Activated CD4-positive, alpha-beta T cell treated with anti-CD3 and anti-CD28 coated beads, Interleukin-2, amount 10 ng/mL, durations not matched to agents 24 days and 14 days (primary cell): ENCODE measurements around the gene MARF1. TPM values are rescaled to one million over a fixed set of nuclear protein-coding genes. Genes with fewer than 3 reads are reported as not detected.

Experiments used
- DNase-seq: peaks from one replicate; pipeline ENCODE4 v3.0.0; 2022
- H3K27ac Mint-ChIP-seq: one replicate; pipeline ENCODE4 v1.8.0; 2022; ENCODE audit warnings: mild to moderate bottlenecking, mixed read lengths
- H3K27me3 Mint-ChIP-seq: one replicate; pipeline ENCODE4 v1.8.0; 2022; ENCODE audit warnings: mixed read lengths
- H3K36me3 Mint-ChIP-seq: one replicate; pipeline ENCODE4 v1.8.0; 2022; ENCODE audit warnings: low read depth, mild to moderate bottlenecking, mixed read lengths
- H3K4me1 Mint-ChIP-seq: one replicate; pipeline ENCODE4 v1.8.0; 2021; ENCODE audit warnings: mixed read lengths
- H3K4me3 Mint-ChIP-seq: one replicate; pipeline ENCODE4 v1.8.0; 2022; ENCODE audit warnings: mild to moderate bottlenecking, moderate library complexity, mixed read lengths
- H3K9me3 Mint-ChIP-seq: one replicate; pipeline ENCODE4 v1.8.0; 2021; ENCODE audit warnings: mixed read lengths
- intact Hi-C: fragments of 100-400 bp; cut with micrococcal nuclease; formaldehyde crosslinking; loops from one replicate; pipeline ENCODE4 v1.15.1; 2023
- total RNA-seq: library from RNA; stranded (reverse); gene quantifications from 2 replicates; pipeline ENCODE4 v1.2.3, GENCODE V29; 2022

Gene MARF1
- total RNA-seq, 1 donor from 2014 or later, result 55.6 TPM

- H3K4me1 Mint-ChIP-seq, result peaks cover 27% of the 10 kb centered on the region
- peaks cover 65% of the 10 kb centered on the region for H3K36me3 Mint-ChIP-seq
- peaks cover 3% of the 10 kb centered on the region for H3K9me3 Mint-ChIP-seq
- no peak for DNase-seq
- H3K4me3 Mint-ChIP-seq, result no peak overlapping the region
- no peak overlapping the region for H3K27ac Mint-ChIP-seq
- intact Hi-C loops, result no loop called here
- no peaks in the 10 kb centered on the region for H3K27me3 Mint-ChIP-seq
Observed at GRCh38 chr16:15631730-15632409, 11.1 kb downstream of the MARF1 start.

GRCh38 chr16:15621889-15622288 lies 21.1 kb downstream of the MARF1 start:
- peaks cover 58% of the 10 kb centered on the region for H3K36me3 Mint-ChIP-seq

GRCh38 chr16:15621456-15621855 lies 21.5 kb downstream of the MARF1 start:
- H3K36me3 Mint-ChIP-seq, result peaks cover 61% of the 10 kb centered on the region
- H3K4me1 Mint-ChIP-seq, result peaks cover 3% of the 10 kb centered on the region
- H3K27me3 Mint-ChIP-seq, result no peaks in the 10 kb centered on the region
- H3K4me3 Mint-ChIP-seq, result no peak overlapping the region
- H3K9me3 Mint-ChIP-seq, result no peaks in the 10 kb centered on the region
- DNase-seq, result no peak
- intact Hi-C loops, result no loop called here
- H3K27ac Mint-ChIP-seq, result no peak overlapping the region

More at GRCh38 chr16:15621889-15622288, 21.1 kb downstream of the MARF1 start:
- Mint-ChIP-seq H3K27ac (no peak overlapping the region), H3K9me3 (no peaks in the 10 kb centered on the region), H3K4me1 (peaks cover 3% of the 10 kb centered on the region), H3K4me3 (no peak overlapping the region), H3K27me3 (no peaks in the 10 kb centered on the region)
- intact Hi-C loops, result no loop called here
- no peak for DNase-seq

GRCh38 chr16:15620611-15621195 lies 22.3 kb downstream of the MARF1 start:
- Mint-ChIP-seq H3K36me3 (peaks cover 67% of the 10 kb centered on the region), H3K4me3 (no peak overlapping the region), H3K4me1 (peaks cover 3% of the 10 kb centered on the region), H3K9me3 (no peaks in the 10 kb centered on the region), H3K27ac (no peak overlapping the region), H3K27me3 (no peaks in the 10 kb centered on the region)
- no peak for DNase-seq
- intact Hi-C loops, result no loop called here

DNA sequence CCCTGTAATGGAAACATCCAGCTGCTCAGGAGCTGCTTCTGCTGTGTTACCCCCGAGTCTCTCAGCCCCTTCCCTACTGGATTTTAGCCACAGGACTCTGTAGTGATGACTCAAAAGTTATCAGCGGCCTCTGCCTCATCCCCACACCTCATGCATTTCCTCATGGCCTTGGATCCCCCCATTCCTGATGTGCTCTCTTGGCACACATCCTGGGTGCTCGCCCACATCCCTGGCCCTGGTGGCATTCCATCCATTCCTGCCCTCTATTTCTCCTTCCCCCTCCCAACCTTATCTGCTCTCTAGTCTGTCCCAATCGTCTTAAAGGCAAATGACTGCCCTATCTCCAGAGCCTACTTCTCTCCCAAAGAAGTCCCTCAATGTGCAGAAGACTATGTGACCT lies 24.6 kb downstream of the MARF1 start:
- intact Hi-C loops, result no loop called here
- Mint-ChIP-seq H3K27ac (peak overlapping the region; percentile 14), H3K27me3 (no peaks in the 10 kb centered on the region), H3K4me3 (no peak overlapping the region), H3K9me3 (no peaks in the 10 kb centered on the region), H3K4me1 (peaks cover 3% of the 10 kb centered on the region), H3K36me3 (peaks cover 62% of the 10 kb centered on the region)
- no peak for DNase-seq

DNA sequence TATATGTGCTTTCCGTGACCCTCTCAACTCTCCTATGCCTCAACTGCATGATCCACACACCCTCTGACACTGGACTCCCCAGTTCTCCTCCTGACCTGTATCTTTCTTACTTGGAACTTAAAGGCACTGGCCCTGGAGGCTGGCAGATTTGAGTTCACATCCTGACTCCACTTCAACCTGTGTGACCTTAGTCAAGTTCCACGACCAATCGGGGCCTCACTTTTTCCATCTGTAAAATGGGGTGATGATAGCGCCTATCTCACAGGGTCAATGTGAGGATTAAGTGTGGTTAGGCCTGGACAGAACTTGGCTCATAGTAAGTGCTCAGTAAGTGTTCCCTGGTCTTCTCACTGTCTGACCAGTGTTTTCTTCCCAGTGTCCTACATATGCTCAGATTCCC lies 25.1 kb downstream of the MARF1 start:
- H3K4me3 Mint-ChIP-seq, result no peak overlapping the region
- intact Hi-C loops, result no loop called here
- H3K9me3 Mint-ChIP-seq, result no peaks in the 10 kb centered on the region
- peaks cover 64% of the 10 kb centered on the region for H3K36me3 Mint-ChIP-seq
- H3K4me1 Mint-ChIP-seq, result peaks cover 3% of the 10 kb centered on the region
- H3K27ac Mint-ChIP-seq, result peak overlapping the region; percentile 53
- DNase-seq, result no peak
- H3K27me3 Mint-ChIP-seq, result no peaks in the 10 kb centered on the region

DNA sequence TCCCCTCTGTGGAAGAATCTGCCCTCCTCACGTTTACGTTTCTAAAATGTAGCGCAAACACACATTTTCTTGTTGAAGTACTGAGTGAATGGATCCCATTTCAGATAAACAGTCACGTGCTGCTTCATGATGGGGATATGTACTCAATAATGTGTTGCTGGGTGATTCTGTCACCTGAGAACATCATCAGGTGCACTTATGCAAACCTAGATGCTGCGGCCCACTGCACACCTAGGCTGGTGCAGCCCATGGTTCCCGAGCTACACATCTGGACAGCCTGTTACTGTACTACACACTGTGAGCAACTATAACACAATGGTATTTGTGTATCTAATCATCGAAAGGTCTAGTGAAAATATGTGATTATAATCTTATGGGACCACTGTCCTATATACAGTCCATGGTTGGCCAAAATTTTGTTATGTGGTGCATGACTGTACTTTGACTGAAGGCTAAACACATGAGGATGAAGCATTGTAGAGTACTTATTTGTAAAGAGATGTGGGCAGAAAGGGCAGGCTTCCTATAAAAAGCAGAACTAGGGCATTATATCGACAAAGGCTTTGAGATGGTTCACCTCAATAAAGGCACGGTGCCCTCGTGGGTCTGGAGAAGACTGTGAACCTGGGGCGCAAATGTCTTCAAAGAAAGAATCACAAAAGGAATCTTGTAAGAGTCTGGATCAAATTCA lies 26.3 kb downstream of the MARF1 start:
- no peak for DNase-seq
- H3K36me3 Mint-ChIP-seq, result peaks cover 66% of the 10 kb centered on the region
- no peaks in the 10 kb centered on the region for H3K27me3 Mint-ChIP-seq
- H3K9me3 Mint-ChIP-seq, result no peaks in the 10 kb centered on the region
- no peak overlapping the region for H3K4me3 Mint-ChIP-seq
- H3K27ac Mint-ChIP-seq, result no peak overlapping the region
- H3K4me1 Mint-ChIP-seq, result peaks cover 3% of the 10 kb centered on the region
- intact Hi-C loops, result no loop called here

- Mint-ChIP-seq H3K4me1 (peaks cover 3% of the 10 kb centered on the region), H3K36me3 (peaks cover 62% of the 10 kb centered on the region), H3K9me3 (no peaks in the 10 kb centered on the region), H3K27ac (no peak overlapping the region), H3K27me3 (no peaks in the 10 kb centered on the region), H3K4me3 (no peak overlapping the region)
- DNase-seq, result no peak
- intact Hi-C loops, result no loop called here
Observed at GRCh38 chr16:15616012-15616411, 26.9 kb downstream of the MARF1 start.

DNA sequence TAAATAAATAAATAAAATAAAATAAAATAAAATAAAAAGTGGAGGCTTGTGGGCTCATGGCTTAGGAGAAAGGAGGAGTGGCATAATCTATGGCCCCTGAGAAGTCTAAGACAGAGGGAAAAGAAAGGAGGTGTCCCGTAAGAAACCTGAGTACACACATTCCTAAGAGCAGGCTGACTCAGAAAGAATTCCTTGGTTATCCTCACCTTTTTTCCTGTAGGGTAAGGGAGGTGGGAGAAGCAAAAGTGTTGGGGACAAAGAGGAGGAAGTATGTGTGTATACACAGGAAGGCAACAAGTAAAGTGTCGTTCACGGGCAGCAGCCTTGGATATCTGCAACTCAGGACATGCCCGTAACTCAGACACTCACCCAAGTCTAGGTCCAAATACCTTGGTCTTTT lies 29.3 kb downstream of the MARF1 start:
- DNase-seq, result no peak
- no peak overlapping the region for H3K4me3 Mint-ChIP-seq
- intact Hi-C loops, result no loop called here
- peaks cover 69% of the 10 kb centered on the region for H3K36me3 Mint-ChIP-seq
- H3K27ac Mint-ChIP-seq, result no peak overlapping the region
- H3K9me3 Mint-ChIP-seq, result no peaks in the 10 kb centered on the region
- peaks cover 10% of the 10 kb centered on the region for H3K4me1 Mint-ChIP-seq
- no peaks in the 10 kb centered on the region for H3K27me3 Mint-ChIP-seq

- Mint-ChIP-seq H3K4me1 (peaks cover 10% of the 10 kb centered on the region), H3K27ac (peak overlapping the region; percentile 34), H3K9me3 (no peaks in the 10 kb centered on the region), H3K27me3 (no peaks in the 10 kb centered on the region), H3K36me3 (peaks cover 68% of the 10 kb centered on the region), H3K4me3 (no peak overlapping the region)
- intact Hi-C loops, result no loop called here
- no peak for DNase-seq
Observed at GRCh38 chr16:15611610-15612009, 31.3 kb downstream of the MARF1 start.

- intact Hi-C loops, result no loop called here
- no peak overlapping the region for H3K4me3 Mint-ChIP-seq
- H3K27me3 Mint-ChIP-seq, result no peaks in the 10 kb centered on the region
- DNase-seq, result no peak
- peaks cover 11% of the 10 kb centered on the region for H3K4me1 Mint-ChIP-seq
- no peaks in the 10 kb centered on the region for H3K9me3 Mint-ChIP-seq
- H3K36me3 Mint-ChIP-seq, result peaks cover 67% of the 10 kb centered on the region
- H3K27ac Mint-ChIP-seq, result peak overlapping the region; percentile 71
Observed at GRCh38 chr16:15610369-15610871, 32.5 kb downstream of the MARF1 start.

DNA sequence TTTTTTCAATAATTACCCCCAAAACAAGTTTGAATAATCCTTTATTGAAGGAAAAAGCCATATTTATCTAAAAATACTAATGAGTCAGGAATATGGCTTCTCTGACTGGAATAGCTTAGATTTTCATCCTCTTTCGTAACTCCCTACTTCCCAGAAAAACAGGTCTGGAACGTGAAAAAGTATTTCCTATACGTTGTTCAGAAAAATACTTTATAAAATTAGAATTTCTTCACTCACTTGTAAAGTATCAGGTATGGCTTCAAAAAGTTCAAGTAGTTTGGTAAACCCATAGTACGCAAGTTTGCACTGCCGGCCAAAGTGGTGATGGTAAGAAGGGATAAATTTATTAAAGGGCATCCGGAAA lies 33.7 kb downstream of the MARF1 start:
- no peak overlapping the region for H3K4me3 Mint-ChIP-seq
- no peak overlapping the region for H3K27ac Mint-ChIP-seq
- H3K4me1 Mint-ChIP-seq, result peaks cover 11% of the 10 kb centered on the region
- no peaks in the 10 kb centered on the region for H3K9me3 Mint-ChIP-seq
- DNase-seq, result no peak
- H3K36me3 Mint-ChIP-seq, result peaks cover 71% of the 10 kb centered on the region
- intact Hi-C loops, result no loop called here
- H3K27me3 Mint-ChIP-seq, result no peaks in the 10 kb centered on the region

GRCh38 chr16:15608398-15609285 lies 34.3 kb downstream of the MARF1 start:
- H3K4me3 Mint-ChIP-seq, result no peak overlapping the region
- H3K36me3 Mint-ChIP-seq, result peaks cover 72% of the 10 kb centered on the region
- intact Hi-C loops, result no loop called here
- DNase-seq, result no peak
- no peaks in the 10 kb centered on the region for H3K9me3 Mint-ChIP-seq
- peaks cover 11% of the 10 kb centered on the region for H3K4me1 Mint-ChIP-seq
- no peak overlapping the region for H3K27ac Mint-ChIP-seq
- no peaks in the 10 kb centered on the region for H3K27me3 Mint-ChIP-seq
